Measurements from ENCODE around the gene TPRKB.
A peak's percentile ranks its signal among the peaks of the same experiment; 100 is the strongest.
"Not testable (repeated sequence)": the region's sequence is repeated elsewhere in the genome, so short reads cannot be mapped to it uniquely, and the experiment has no call there.

The TPRKB gene

DNA sequence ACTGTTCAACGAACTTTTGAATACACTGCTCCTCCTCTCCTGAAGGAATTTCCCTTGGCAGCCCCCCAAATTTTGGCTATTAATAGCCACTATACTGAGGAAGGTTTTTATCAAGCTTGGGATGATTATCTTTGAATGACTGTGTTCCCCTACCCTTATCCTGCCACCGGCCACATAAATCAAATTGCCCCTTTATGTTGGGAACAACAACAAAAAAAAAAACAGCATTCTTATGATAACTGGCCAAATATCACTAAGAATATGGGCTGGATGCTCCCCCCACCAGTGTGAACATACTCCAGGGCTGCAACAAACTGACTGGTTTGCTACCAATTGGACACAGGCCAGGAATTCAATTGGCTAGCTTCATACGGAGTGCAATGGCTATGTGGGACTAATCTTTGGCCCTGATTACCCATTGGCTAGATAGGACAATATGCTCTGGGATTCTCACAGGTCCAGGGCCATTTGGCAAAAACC is 22.2 kb upstream of the TPRKB start:
- H3K36me3 Mint-ChIP-seq = peaks cover 10% of the 10 kb centered on the region
- no peaks in the 10 kb centered on the region for H3K9me3 Mint-ChIP-seq
- no peaks in the 10 kb centered on the region for H3K27me3 Mint-ChIP-seq
- H3K4me1 Mint-ChIP-seq = no peaks in the 10 kb centered on the region
- no peak overlapping the region for H3K27ac Mint-ChIP-seq
- H3K4me3 Mint-ChIP-seq = no peak overlapping the region

DNA sequence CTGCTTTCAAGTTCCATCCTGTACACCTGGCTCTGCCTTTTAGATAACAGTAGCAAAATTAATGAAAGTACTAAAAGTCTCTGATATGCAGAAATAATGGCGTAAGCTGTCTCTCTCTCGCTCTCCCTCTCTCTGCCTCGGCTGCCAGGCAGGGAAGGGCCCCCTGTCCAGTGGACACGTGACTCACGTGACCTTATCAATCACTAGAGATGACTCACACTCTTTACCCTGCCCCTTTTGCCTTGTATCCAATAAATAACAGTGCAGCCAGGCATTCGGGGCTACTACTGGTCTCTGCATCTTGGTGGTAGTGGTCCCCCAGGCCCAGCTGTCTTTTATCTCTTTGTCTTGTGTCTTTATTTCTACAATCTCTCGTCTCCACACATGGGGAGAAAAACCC is 17.2 kb upstream of the TPRKB start:
- Mint-ChIP-seq H3K36me3 (peaks cover 18% of the 10 kb centered on the region), H3K27ac (peak overlapping the region; percentile 36)
- H3K4me3 Mint-ChIP-seq, H3K9me3 Mint-ChIP-seq, H3K27me3 Mint-ChIP-seq, H3K4me1 Mint-ChIP-seq: not testable (repeated sequence)

DNA sequence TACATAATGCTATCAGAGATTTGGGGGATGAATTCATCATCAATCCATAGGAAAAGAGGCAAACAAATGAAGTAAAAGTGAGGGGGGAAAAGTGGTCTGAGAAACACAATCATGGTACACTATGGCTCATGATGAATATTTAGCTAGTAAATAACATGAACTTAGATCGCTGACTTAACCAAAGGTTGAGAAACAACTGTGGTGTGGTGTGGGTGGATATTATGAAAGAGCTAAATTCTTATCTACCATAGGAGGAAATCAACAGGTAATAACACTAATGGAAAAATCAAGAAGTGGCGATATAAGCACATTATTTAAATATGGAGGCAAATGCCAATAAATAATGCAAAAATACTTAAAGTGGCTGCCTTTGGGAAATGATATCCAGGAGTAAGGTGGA is 12.2 kb upstream of the TPRKB start:
- no peak overlapping the region for H3K4me3 Mint-ChIP-seq
- peaks cover 6% of the 10 kb centered on the region for H3K4me1 Mint-ChIP-seq
- no peaks in the 10 kb centered on the region for H3K27me3 Mint-ChIP-seq
- no peaks in the 10 kb centered on the region for H3K9me3 Mint-ChIP-seq
- H3K27ac Mint-ChIP-seq = no peak overlapping the region
- H3K36me3 Mint-ChIP-seq = peaks cover 38% of the 10 kb centered on the region

DNA sequence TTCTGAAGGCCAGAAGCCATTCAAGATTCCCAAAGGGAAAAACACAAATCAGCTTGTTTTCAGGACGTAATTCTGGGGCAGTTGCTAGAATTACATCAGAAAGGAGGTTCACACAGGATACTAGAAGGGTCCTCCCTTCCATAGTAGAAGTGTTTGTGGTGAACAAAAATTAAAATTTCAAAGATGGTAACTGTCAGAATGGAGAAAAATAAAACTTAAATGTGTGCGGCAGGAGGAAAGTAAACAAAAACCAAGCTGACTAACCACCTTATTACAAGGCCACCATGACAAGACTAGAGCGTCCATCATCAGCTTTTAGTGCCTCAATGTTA is 9.7 kb upstream of the TPRKB start:
- Mint-ChIP-seq H3K36me3 (peaks cover 38% of the 10 kb centered on the region), H3K9me3 (no peaks in the 10 kb centered on the region)

DNA sequence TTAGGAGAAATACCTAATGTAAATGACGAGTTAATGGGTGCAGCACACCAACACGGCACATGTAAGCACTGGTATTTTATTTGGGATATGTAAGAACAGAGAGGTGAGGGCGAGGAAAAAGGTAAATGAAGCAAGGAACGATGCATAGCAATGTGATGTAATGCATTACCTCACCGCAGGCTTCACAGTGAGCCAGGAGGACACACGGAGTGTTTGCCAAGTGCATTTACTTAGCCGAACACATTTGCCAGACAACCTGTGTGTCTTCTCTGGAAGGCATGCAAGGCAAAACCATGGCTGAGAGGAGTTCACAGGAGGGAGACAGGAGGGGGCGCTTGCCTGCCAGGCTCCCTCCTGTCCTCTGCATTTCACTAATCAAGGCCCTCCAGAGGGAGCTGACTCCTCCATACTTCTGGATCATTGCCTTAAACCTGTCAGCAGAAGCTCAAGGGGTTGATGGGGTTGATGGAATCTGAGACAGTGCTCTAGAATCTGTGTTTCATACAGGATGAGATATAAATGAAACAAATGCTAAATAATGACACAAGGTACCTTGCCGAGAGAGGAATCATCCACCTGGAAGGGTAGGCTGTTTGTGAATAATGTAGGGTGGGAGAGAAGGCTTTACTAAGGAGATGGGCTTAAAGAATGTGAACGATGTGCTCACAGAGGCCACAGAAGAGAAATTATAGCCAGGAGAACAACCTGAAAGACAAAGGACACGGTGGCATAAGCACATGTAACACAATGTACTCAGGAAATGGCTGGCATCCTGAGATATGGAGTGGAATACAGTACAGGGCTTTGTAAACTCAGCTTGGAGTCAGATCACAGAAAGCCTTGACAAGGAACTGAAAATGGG is 9.1 kb upstream of the TPRKB start:
- no peak overlapping the region for H3K27ac Mint-ChIP-seq
- peaks cover 42% of the 10 kb centered on the region for H3K36me3 Mint-ChIP-seq
- no peaks in the 10 kb centered on the region for H3K27me3 Mint-ChIP-seq
- H3K4me3 Mint-ChIP-seq = no peak overlapping the region
- H3K9me3 Mint-ChIP-seq = no peaks in the 10 kb centered on the region
- H3K4me1 Mint-ChIP-seq = peaks cover 6% of the 10 kb centered on the region

More for the DNA sequence above, 9.7 kb upstream of the TPRKB start:
- no peaks in the 10 kb centered on the region for H3K27me3 Mint-ChIP-seq
- peaks cover 6% of the 10 kb centered on the region for H3K4me1 Mint-ChIP-seq
- H3K4me3 Mint-ChIP-seq = no peak overlapping the region
- H3K27ac Mint-ChIP-seq = no peak overlapping the region

DNA sequence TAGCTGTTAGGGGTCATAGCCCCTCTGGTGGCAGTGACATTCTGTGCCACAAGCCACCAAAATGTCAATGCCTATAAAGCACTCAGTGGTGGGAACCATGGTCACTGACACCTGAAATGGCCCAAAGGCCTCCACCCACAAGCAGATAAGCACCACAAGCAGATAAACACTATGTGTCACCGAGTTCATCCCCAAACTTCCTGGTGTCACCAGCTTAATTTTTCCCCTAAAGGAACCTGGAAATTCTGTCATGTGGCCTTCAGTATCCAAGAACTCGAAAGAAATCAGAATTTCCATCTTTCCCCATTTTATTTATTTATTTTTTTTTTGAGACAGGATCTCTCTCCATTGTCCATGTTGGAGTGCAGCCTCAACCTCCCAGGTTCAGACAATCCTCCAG is 3.6 kb upstream of the TPRKB start:
- H3K36me3 Mint-ChIP-seq = peaks cover 26% of the 10 kb centered on the region
- H3K27me3 Mint-ChIP-seq = no peaks in the 10 kb centered on the region
- no peak overlapping the region for H3K4me3 Mint-ChIP-seq
- H3K4me1 Mint-ChIP-seq = peaks cover 16% of the 10 kb centered on the region
- no peaks in the 10 kb centered on the region for H3K9me3 Mint-ChIP-seq
- H3K27ac Mint-ChIP-seq = no peak overlapping the region

DNA sequence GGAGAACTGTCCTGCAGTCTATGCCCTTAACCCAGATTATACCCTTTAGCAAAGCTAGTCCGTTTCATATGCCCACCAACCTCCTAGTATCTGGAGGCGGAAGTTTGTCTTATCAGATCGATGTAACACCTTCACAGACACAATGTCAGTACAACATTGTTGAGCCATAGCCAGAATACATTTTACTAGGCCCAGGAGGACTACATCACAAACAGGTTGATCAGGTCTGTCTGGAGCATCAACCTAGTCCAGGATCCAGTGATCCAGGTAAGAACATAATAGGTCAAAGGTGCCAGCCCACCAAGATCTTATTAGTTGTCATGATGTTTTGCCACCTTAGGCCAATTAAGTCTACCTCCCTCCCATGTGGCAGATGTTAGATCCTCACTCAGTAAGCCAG is 2.0 kb upstream of the TPRKB start:
- peaks cover 21% of the 10 kb centered on the region for H3K4me1 Mint-ChIP-seq
- H3K27ac Mint-ChIP-seq = no peak overlapping the region
- no peaks in the 10 kb centered on the region for H3K27me3 Mint-ChIP-seq
- H3K36me3 Mint-ChIP-seq = peaks cover 21% of the 10 kb centered on the region
- H3K9me3 Mint-ChIP-seq = no peaks in the 10 kb centered on the region
- no peak overlapping the region for H3K4me3 Mint-ChIP-seq

DNA sequence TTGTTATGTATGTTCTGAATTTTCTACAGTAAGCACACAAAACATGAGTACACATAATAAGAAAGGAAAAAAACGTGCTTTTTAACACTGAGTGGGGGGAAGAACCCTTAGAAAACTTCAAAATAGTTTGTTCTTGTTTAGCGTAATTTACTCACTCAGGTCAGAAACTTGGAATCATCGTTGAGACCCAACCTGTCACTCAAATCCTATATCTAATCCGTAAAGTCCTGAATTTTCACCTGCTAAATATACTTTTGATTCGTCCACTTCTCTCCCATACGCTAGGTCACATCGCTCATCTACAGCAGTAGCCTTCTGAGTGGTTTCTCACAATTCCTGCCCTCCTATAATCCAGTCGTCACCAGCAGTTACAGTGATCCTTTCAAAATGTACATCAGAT is 767 bp downstream of the TPRKB start:
- Mint-ChIP-seq H3K4me3 (peak overlapping the region; percentile 100), H3K36me3 (peaks cover 16% of the 10 kb centered on the region), H3K9me3 (no peaks in the 10 kb centered on the region), H3K4me1 (peaks cover 21% of the 10 kb centered on the region), H3K27me3 (no peaks in the 10 kb centered on the region), H3K27ac (peak overlapping the region; percentile 94)

DNA sequence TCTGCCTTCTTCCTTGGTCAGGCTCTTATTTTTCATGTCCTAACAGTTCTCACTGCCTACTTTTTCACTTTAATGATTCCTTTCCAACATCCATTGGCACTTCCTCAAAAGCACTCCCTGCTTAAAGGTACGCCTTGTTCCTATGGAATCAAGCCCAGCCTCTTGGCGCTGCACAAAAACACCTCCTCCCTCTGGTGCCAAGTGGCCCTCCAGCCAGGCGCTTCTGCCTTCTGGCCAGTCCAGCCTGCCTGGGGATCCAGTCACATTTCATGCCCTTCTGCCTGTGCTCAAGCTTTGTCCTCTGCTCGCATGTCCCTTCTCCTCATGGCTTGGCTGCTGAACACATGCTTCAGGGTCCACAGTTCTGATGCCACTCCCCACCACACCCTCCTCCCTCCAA is 6.3 kb downstream of the TPRKB start:
- H3K36me3 Mint-ChIP-seq = peaks cover 19% of the 10 kb centered on the region
- H3K27me3 Mint-ChIP-seq = no peaks in the 10 kb centered on the region
- H3K9me3 Mint-ChIP-seq = no peaks in the 10 kb centered on the region
- no peak overlapping the region for H3K4me3 Mint-ChIP-seq
- peak overlapping the region; percentile 63 for H3K27ac Mint-ChIP-seq
- H3K4me1 Mint-ChIP-seq = peaks cover 5% of the 10 kb centered on the region

DNA sequence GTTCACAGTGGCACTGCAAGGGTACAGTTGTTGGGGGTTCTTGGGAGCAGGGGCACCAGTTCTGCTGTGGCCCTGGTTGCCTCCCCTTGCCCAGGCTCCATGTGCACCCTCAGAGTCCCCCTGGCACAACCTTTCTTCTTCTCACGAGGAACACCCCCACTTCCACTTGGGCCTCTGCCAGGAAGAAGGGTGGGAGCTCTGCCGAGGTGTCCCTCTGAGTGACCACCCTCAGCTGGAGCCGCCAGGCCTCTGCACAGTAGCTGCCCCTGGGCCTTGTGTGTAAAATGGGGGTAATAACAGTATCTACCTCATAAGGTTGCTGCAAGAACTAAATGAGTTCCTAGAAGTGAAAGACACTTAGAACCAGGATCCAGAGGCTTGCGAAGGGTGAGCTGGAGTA is 8.4 kb downstream of the TPRKB start:
- Mint-ChIP-seq H3K4me1 (no peaks in the 10 kb centered on the region), H3K27ac (no peak overlapping the region), H3K36me3 (peaks cover 14% of the 10 kb centered on the region), H3K27me3 (no peaks in the 10 kb centered on the region), H3K9me3 (no peaks in the 10 kb centered on the region), H3K4me3 (no peak overlapping the region)

DNA sequence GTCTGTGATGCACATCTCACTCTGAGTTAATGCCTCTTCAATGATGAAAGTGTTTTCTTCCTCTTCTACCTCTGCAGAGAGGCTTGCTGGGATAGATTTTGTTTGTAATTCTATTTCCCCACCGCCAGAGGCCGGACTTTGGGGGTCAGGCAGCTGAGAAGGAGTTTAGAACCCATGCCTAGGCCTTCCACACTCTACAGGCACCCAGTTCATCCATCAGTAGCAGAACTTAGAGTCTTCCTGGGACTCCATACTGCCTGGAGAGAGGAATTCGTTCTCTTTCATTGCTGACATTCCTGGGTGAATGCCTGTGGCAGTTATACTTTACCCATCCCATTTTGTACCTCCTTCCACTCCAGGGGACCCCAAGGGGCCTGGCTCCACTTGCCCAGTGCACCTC is 9.1 kb downstream of the TPRKB start:
- H3K4me3 Mint-ChIP-seq = no peak overlapping the region
- no peaks in the 10 kb centered on the region for H3K9me3 Mint-ChIP-seq
- H3K36me3 Mint-ChIP-seq = peaks cover 12% of the 10 kb centered on the region
- no peaks in the 10 kb centered on the region for H3K4me1 Mint-ChIP-seq
- no peaks in the 10 kb centered on the region for H3K27me3 Mint-ChIP-seq
- H3K27ac Mint-ChIP-seq = no peak overlapping the region

DNA sequence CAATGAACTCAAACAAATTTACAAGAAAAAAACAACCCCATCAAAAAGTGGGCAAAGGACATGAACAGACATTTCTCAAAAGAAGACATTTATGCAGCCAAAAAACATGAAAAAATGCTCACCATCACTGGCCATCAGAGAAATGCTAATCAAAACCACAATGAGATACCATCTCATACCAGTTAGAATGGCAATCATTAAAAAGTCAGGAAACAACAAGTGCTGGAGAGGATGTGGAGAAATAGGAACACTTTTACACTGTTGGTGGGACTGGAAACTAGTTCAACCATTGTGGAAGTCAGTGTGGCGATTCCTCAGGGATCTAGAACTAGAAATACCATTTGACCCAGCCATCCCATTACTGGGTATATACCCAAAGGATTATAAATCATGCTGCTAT is 10.5 kb downstream of the TPRKB start:
- H3K4me1 Mint-ChIP-seq, H3K27ac Mint-ChIP-seq, H3K9me3 Mint-ChIP-seq, H3K4me3 Mint-ChIP-seq, H3K36me3 Mint-ChIP-seq, H3K27me3 Mint-ChIP-seq: not testable (repeated sequence)

DNA sequence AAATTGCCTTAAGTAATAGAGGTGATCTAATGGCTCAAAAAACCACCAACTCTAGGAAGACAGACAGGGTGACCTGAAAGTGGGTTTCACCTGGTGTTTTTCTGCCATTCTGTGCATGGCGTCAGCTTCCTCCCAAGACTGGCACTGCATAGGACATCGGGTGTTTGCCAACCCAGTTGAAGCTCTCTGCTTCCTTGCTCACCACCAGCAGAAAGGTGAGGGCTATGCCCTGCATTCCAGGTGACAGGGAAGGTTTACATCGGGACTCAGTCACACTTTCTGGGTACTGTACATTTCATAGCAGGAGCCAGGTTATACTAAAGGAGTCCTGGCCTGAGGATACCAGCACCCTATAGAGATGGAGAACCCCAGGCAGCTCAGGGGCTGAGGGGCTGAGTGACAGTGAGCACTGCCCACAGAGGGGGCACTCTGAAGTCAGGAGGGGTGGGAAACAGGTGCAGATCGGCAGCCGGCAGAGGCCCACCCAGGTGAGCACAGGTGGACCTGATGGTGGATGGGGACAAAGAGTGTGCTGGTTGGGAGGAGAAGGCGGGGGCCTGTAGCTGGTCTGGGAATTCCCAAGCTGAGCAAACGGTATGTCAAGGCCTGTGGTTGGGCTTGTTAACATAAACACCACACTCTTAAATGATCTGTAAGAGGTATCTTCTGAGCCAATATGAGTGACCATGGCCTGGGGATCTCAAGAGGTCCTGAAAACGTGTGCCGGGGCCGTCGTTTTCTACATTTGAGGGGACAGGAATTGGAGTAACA is 18.1 kb downstream of the TPRKB start:
- Mint-ChIP-seq H3K27ac (no peak overlapping the region), H3K9me3 (no peaks in the 10 kb centered on the region), H3K4me3 (no peak overlapping the region), H3K27me3 (peaks cover 2% of the 10 kb centered on the region), H3K4me1 (no peaks in the 10 kb centered on the region), H3K36me3 (peaks cover 4% of the 10 kb centered on the region)

DNA sequence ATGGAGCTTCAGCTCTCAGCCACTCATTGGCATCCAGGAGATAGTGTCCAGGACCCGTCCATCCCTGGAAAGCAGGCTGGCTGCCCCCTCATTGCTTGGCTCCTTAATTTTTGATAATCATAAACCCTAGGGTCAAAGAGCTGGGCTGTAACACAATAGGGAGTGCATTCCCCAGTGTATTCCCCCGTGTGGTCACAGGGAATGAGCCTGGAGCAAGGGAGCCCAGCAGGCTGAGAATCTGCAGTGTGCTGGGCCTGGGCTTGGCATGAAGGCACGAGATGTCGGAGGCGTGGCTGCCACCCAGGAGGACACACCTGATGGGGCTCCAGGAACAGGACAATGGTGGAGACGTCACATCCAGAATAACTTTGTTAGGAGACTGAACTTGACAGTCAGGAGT is 18.7 kb downstream of the TPRKB start:
- Mint-ChIP-seq H3K27ac (no peak overlapping the region), H3K27me3 (peaks cover 5% of the 10 kb centered on the region), H3K36me3 (peaks cover 6% of the 10 kb centered on the region), H3K4me3 (no peak overlapping the region), H3K4me1 (no peaks in the 10 kb centered on the region), H3K9me3 (peaks cover 5% of the 10 kb centered on the region)

DNA sequence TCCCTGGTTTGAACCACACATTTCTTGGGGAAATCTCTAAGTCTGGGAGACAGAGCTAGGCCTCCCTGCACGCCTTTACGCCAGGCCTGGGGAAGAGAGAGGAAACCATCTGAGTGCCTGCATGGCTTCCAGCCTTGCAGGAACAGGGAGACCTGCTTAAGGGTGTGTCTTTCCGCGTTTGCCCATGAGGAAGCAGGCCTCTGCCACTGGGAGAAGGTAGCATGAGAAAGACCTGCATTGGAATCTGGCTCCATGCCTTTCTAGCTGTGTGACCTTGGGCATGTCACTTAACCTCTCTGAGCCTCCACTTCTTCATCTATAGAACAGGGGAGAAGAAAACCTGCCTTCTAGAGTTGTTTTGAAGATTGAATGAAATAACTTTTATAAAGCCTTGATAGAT is 19.4 kb downstream of the TPRKB start:
- H3K36me3 Mint-ChIP-seq, H3K27me3 Mint-ChIP-seq, H3K27ac Mint-ChIP-seq, H3K4me1 Mint-ChIP-seq, H3K4me3 Mint-ChIP-seq, H3K9me3 Mint-ChIP-seq: not testable (repeated sequence)

DNA sequence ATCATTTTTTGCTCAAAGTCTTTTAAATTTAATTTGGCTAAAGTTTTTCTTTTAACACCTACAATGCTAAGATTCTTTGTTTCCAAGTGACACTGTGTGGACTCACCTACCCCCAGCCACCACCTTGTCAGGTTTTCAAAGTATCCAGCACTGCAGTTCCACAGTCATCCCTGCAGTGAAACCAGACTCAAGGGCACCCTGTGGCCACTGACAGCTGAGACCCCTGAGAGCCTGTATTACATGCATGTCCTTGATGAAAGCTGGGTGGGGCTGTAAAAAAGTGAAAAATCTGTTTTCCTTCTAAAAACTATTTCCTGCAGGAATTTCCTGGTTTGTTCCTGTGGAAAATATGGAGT is 19.9 kb downstream of the TPRKB start:
- H3K27me3 Mint-ChIP-seq = peaks cover 6% of the 10 kb centered on the region
- H3K4me1 Mint-ChIP-seq = no peaks in the 10 kb centered on the region
- H3K4me3 Mint-ChIP-seq = no peak overlapping the region
- no peak overlapping the region for H3K27ac Mint-ChIP-seq
- H3K36me3 Mint-ChIP-seq = peaks cover 6% of the 10 kb centered on the region
- peaks cover 6% of the 10 kb centered on the region for H3K9me3 Mint-ChIP-seq
